RWPE1 (cell line): ENCODE data around the gene EXOSC2.
A peak's percentile ranks its signal among the peaks of the same experiment; 100 is the strongest.

Experiments used
- CTCF ChIA-PET: fragments of 350-600 bp; sonication (Branson Sonifier 250); formaldehyde crosslinking; extraction: SDS; loops from one replicate; lab custom pipeline; 2021; lab: Yijun Ruan, JAX
- POLR2A ChIA-PET: fragments of 400-600 bp; formaldehyde crosslinking; extraction: SDS; loops from one replicate; lab custom pipeline; 2020; ENCODE audit warnings: antibody characterized with exemption; ENCODE audit not compliant: low non-redundant PET; lab: Yijun Ruan, JAX
- DNase-seq: peaks from one replicate; pipeline ENCODE4 v3.0.0; 2012; ENCODE audit warnings: low spot score
- H3K27ac ChIP-seq: fragments of 450-650 bp; 2 replicates; pipeline ENCODE4 v1.5.1; 2017
- CTCF ChIP-seq: fragments of 450-650 bp; conservative IDR thresholded peaks from 2 replicates; pipeline ENCODE4 v1.5.1; 2017; ENCODE audit warnings: low read depth, mild to moderate bottlenecking

The EXOSC2 gene

DNA sequence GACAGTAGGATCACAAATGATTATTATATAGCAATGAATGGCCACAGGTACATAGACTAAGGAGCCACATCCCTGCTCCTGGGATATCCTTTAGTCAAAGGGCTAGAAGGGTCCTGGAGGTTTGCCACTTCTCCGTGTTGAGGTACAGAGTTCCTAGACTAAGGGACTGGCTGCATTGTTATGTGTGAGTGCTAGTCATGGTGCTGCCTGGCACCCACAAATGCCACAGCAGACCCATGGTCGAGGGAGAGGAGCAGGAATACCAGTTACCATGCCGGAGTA, 47.4 kb downstream of the EXOSC2 start:
- DNase-seq, result no peak
- CTCF ChIA-PET, result no interaction called here
- H3K27ac ChIP-seq, result no peak overlapping the region
- no peak for TF ChIP-seq CTCF
- POLR2A ChIA-PET, result no interaction called here

GRCh38 chr9:130741831-130742449, 48.4 kb downstream of the EXOSC2 start:
- DNase-seq, result peak; percentile 95

DNA sequence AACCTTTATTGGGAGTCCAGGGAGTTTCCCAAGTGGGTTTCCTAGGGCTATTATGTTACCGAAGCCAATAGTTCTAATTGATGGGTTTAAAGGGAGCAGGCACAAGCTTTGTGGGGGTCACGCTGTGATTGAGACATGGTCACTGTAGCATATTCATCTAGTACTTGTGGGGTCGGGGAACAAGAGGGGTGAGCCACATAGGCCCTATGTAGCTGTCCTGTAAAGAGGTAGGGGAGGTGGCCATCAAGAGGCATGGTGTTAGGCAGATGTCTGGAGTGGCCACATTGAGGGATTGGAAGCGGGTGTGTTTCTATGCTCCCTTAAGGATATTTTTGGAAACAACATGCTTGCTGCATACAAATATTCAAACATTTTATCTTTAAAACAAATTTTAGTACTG, 50.1 kb downstream of the EXOSC2 start:
- POLR2A ChIA-PET, result interaction anchor here (0.7 kb wide), 1 partner anchor 135 kb away, joined by 4 read pairs; no protein-coding TSS in a partner anchor
- no peak for TF ChIP-seq CTCF
- DNase-seq, result no peak
- H3K27ac ChIP-seq, result no peak overlapping the region
- CTCF ChIA-PET, result interaction anchor here (0.7 kb wide), 1 partner anchor 123 kb away, joined by 3 read pairs; no protein-coding TSS in a partner anchor

More at GRCh38 chr9:130741831-130742449, 48.4 kb downstream of the EXOSC2 start:
- peak overlapping the region; percentile 35 for H3K27ac ChIP-seq
- POLR2A ChIA-PET, result no interaction called here
- CTCF ChIA-PET, result no interaction called here
- no peak for TF ChIP-seq CTCF

DNA sequence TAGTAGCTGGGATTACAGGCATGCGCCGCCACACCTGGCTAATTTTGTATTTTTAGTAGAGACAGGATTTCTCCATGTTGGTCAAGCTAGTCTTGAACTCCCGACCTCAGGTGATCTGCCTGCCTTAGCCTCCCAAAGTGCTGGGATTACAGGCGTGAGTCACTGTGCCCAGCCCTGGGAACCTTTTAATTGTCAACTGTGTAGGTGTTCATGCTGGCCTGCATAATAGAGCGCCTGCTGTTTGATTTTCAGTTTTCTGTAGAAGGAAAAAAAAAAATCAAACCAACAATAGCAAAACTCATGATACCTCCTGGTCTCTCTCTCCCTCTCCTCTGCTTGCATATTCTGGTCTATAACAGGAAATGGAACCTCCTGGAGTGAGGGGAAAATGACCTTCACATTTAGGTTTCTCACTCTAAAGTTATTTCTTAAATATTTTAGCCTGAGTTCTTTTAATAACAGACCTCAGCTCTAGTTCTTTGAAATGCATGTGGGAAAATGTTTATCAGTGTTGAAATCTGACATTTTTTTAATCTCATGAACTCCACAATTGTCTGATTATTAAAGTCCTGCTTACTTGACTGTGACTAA, 51.7 kb downstream of the EXOSC2 start:
- ChIA-PET CTCF (interaction anchor here (0.8 kb wide), 1 partner anchor 14 kb away, joined by 4 read pairs; no protein-coding TSS in a partner anchor), POLR2A (no interaction called here)
- no peak for TF ChIP-seq CTCF
- no peak for DNase-seq
- no peak overlapping the region for H3K27ac ChIP-seq

DNA sequence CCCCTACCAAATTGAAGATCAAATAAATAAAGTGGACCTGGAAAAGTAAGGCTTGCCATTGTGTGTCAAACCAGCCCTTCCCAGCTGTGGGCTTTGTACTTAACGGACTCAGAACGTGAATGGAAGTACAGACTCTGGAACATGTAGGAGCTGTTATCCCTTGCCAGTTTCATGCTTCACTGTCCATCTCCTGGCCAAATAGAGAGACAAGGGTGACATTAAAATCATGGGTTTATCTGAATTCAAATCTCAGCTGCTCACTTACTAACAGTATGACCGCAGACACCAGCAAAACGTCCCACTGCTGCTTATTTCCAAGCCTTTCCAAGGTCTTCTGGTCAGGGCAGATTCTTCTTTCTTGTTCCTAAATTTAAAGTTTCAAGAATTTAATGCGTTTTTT, 52.2 kb downstream of the EXOSC2 start:
- ChIA-PET POLR2A (no interaction called here), CTCF (no interaction called here)
- no peak for TF ChIP-seq CTCF
- no peak overlapping the region for H3K27ac ChIP-seq
- no peak for DNase-seq

DNA sequence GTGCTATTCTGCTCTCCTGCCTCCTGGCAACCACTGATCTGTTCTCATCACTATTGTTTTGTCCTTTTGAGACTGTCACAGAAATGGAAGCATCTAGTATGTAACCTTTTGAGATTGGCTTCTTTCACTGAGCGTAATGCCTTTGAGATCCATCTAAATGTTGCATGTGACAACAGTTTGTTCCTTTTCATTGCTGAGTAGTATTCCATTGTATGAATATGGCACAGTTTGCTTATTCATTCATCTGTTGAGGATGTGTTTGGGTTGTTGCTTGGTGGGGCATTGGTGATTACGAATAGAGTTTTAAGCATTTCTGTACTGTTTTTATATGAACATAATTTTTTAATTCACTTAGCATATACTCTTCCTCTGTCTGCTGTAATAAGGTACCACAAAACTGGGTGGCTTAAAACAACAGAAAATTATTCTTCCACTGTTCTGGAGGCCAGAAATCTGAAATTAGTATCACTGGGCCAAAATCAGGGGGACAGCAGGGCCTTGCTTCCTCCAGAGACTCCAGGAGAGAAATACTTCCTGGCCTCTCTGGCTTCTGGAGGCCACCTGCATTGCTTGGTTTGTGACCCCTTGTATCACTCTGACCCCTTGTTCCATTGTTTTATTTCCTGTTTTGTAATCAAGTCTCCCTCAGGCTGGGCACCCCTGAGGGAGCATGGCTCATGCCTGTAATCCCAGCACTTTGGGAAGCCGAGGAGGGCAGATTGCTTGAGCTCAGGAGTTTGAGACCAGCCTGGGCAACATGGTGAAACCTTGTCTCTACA, 53.0 kb downstream of the EXOSC2 start:
- no peak for TF ChIP-seq CTCF
- no peak for DNase-seq
- no peak overlapping the region for H3K27ac ChIP-seq
- CTCF ChIA-PET, result interaction anchor here (0.6 kb wide), 1 partner anchor 245 kb away, joined by 3 read pairs; no protein-coding TSS in a partner anchor
- POLR2A ChIA-PET, result no interaction called here
